ENCODE data around the gene GRPEL1. TPM values are rescaled to one million over a fixed set of nuclear protein-coding genes. Genes with fewer than 3 reads are reported as not detected.

GRPEL1 gene
- total and polyA plus RNA-seq, 2 of the 13 experiments (the other 11 are each of a cell fraction or from before 2014, with no cell fraction given): 32.3 to 141 TPM

GRCh38 chr4:7067452-7068278, at the start of gene GRPEL1 (continued):
- TF ChIP-seq ZNF207 (IDR thresholded peaks at IDR 0.05; ENCODE audit: borderline replicate concordance): no peak
- TF ChIP-seq HMGXB4 (CRISPR knock-in tag; IDR thresholded peaks at IDR 0.05; ENCODE audit: borderline replicate concordance in 1 of 2, low read depth in 1 of 2): peak in 1 of 2 experiments; percentile 90; a peak in 3 of 4 replicates
- TF ChIP-seq HMG20A (CRISPR knock-in tag; IDR thresholded peaks at IDR 0.05; ENCODE audit: borderline replicate concordance): no peak
- TF ChIP-seq ZNF101 (CRISPR knock-in tag; IDR thresholded peaks at IDR 0.05; ENCODE audit: borderline replicate concordance, low read depth): 0 out of 2 replicates have a peak, but pooled peaks have one; percentile 67
- peak; percentile 57 for TF ChIP-seq RBM39 (IDR thresholded peaks at IDR 0.05; ENCODE audit: low read depth, low read length, poor library complexity, severe bottlenecking)
- no peak for TF ChIP-seq DNMT1 (CRISPR knock-in tag; IDR thresholded peaks at IDR 0.05)
- peak; percentile 82 for TF ChIP-seq NRL (CRISPR knock-in tag; IDR thresholded peaks at IDR 0.05; ENCODE audit: borderline replicate concordance)
- no peak for TF ChIP-seq ZNF773 (CRISPR knock-in tag; IDR thresholded peaks at IDR 0.05; ENCODE audit: borderline replicate concordance)
- no peak for TF ChIP-seq ZNF615 (CRISPR knock-in tag; IDR thresholded peaks at IDR 0.05; ENCODE audit: borderline replicate concordance)
- TF ChIP-seq ZBTB37 (CRISPR knock-in tag; IDR thresholded peaks at IDR 0.05): no peak
- no peak for TF ChIP-seq NFIC (IDR thresholded peaks at IDR 0.05; ENCODE audit: low read length)
- no peak for TF ChIP-seq MIER2 (CRISPR knock-in tag; IDR thresholded peaks at IDR 0.05)
- no peak for TF ChIP-seq HNRNPUL1 (IDR thresholded peaks at IDR 0.05; ENCODE audit: low read depth, low read length)
- TF ChIP-seq ZBTB3 (CRISPR knock-in tag; IDR thresholded peaks at IDR 0.05; ENCODE audit: borderline replicate concordance, low read depth): peak; percentile 78; the same call in 1 of the 2 replicates
- TF ChIP-seq KMT2B (CRISPR knock-in tag; IDR thresholded peaks at IDR 0.05): peak; percentile 76
- TF ChIP-seq ZNF740 (CRISPR knock-in tag; IDR thresholded peaks at IDR 0.05): no peak
- no peak; the same call in 1 of the 2 replicates for TF ChIP-seq ETV5 (CRISPR knock-in tag; IDR thresholded peaks at IDR 0.05; ENCODE audit: borderline replicate concordance)
- TF ChIP-seq FOXK1 (CRISPR knock-in tag; IDR thresholded peaks at IDR 0.05; ENCODE audit: borderline replicate concordance, low read depth): no peak
- no peak for TF ChIP-seq SIX4 (CRISPR knock-in tag; IDR thresholded peaks at IDR 0.05)
- no peak for TF ChIP-seq HOXA7 (CRISPR knock-in tag; IDR thresholded peaks at IDR 0.05)

Data from HepG2 (cell line).